Measurements from ENCODE around the gene NUDT16L1. TPM values are rescaled to one million over a fixed set of nuclear protein-coding genes. Genes with fewer than 3 reads are reported as not detected.
A peak's percentile ranks its signal among the peaks of the same experiment; 100 is the strongest.

NUDT16L1 gene
- 10 to 100 TPM; 57.4 to 75.3 TPM for total RNA-seq

- no peaks in the 10 kb centered on the region for H3K27me3 ChIP-seq (replicated peaks; ENCODE audit: insufficient read depth)
- WGBS, result under 1% methylated on average over 66 of the region's 91 CpGs
- no peaks in the 10 kb centered on the region for H3K9me3 ChIP-seq
- peak within 1 kb of the TSS; percentile 82 to 89 for H3K27ac ChIP-seq
- DNase-seq (ENCODE audit: low spot score), result peak; percentile 96
- H3K4me3 ChIP-seq, result peak within 1 kb of the TSS; percentile 90 to 99
- peak in 2 of 4 experiments; percentile 73 to 74 for TF ChIP-seq CTCF (IDR thresholded peaks at IDR 0.05)
- peak; percentile 67 for TF ChIP-seq POLR2A (IDR thresholded peaks at IDR 0.05)
- peak; percentile 83 for TF ChIP-seq POLR2AphosphoS5 (IDR thresholded peaks at IDR 0.05)
- peaks cover 13% of the 10 kb centered on the region for H3K4me1 ChIP-seq (replicated peaks)
- H3K36me3 ChIP-seq, result peaks cover 0 to 4% of the 10 kb centered on the region in 2 donors
- intact Hi-C loops (cut with DNase I), result loop anchor here (5.0 kb wide), 2 partner anchors 81 to 264 kb away; partner anchors contain the start of genes SEC14L5 and UBALD1
These were observed at the start of gene NUDT16L1 for GRCh38 chr16:4693296-4693955. TSS of gene NUDT16L1 (plus strand) at chr16:4693562. CDS start at chr16:4693727, 165 bp downstream.

- intact Hi-C loops (cut with DNase I), result no loop called here
- peaks cover 0 to 5% of the 10 kb centered on the region in 2 donors for H3K36me3 ChIP-seq
- no peaks in the 10 kb centered on the region for H3K9me3 ChIP-seq
- H3K4me3 ChIP-seq, result no peak overlapping the region
- no peaks in the 10 kb centered on the region for H3K4me1 ChIP-seq (replicated peaks)
- H3K27me3 ChIP-seq (replicated peaks; ENCODE audit: insufficient read depth), result no peaks in the 10 kb centered on the region
- TF ChIP-seq POLR2A (IDR thresholded peaks at IDR 0.05) (no peak), CTCF (IDR thresholded peaks at IDR 0.05) (no peak), POLR2AphosphoS5 (IDR thresholded peaks at IDR 0.05) (no peak)
- WGBS, result 94% methylated on average over 18 of the region's 22 CpGs
- H3K27ac ChIP-seq, result no peak overlapping the region
- DNase-seq (ENCODE audit: low spot score), result no peak
These were observed 46.4 kb upstream of the NUDT16L1 start for GRCh38 chr16:4646773-4647643.

- TF ChIP-seq POLR2A (IDR thresholded peaks at IDR 0.05) (no peak), POLR2AphosphoS5 (IDR thresholded peaks at IDR 0.05) (no peak), CTCF (IDR thresholded peaks at IDR 0.05) (no peak)
- Histone ChIP-seq H3K36me3 (peaks cover 0 to 10% of the 10 kb centered on the region in 2 donors), H3K9me3 (no peaks in the 10 kb centered on the region), H3K4me1 (replicated peaks) (no peaks in the 10 kb centered on the region), H3K27ac (no peak overlapping the region), H3K4me3 (no peak overlapping the region), H3K27me3 (replicated peaks; ENCODE audit: insufficient read depth) (no peaks in the 10 kb centered on the region)
- no peak for DNase-seq (ENCODE audit: low spot score)
- intact Hi-C loops (cut with DNase I), result no loop called here
- WGBS, result 95% methylated on average over 8 of the region's 8 CpGs
These were observed 45.8 kb upstream of the NUDT16L1 start for GRCh38 chr16:4647644-4647980.

GRCh38 chr16:4648917-4649316, 44.4 kb upstream of the NUDT16L1 start:
- WGBS, result 95% methylated on average over 13 of the region's 13 CpGs
- Histone ChIP-seq H3K27me3 (replicated peaks; ENCODE audit: insufficient read depth) (no peaks in the 10 kb centered on the region), H3K9me3 (no peaks in the 10 kb centered on the region), H3K4me1 (replicated peaks) (peaks cover 2% of the 10 kb centered on the region), H3K36me3 (peaks cover 0 to 14% of the 10 kb centered on the region in 2 donors), H3K4me3 (no peak overlapping the region), H3K27ac (no peak overlapping the region)
- TF ChIP-seq CTCF (IDR thresholded peaks at IDR 0.05) (no peak), POLR2AphosphoS5 (IDR thresholded peaks at IDR 0.05) (no peak), POLR2A (IDR thresholded peaks at IDR 0.05) (no peak)
- DNase-seq (ENCODE audit: low spot score), result no peak
- intact Hi-C loops (cut with DNase I), result no loop called here
